GM03348 (cell line): ENCODE results near the gene TIAM2.
"Not testable (repeated sequence)": the region's sequence is repeated elsewhere in the genome, so short reads cannot be mapped to it uniquely, and the experiment has no call there.

Experiments
- DNase-seq: peaks from one replicate; pipeline ENCODE4 v3.0.0; 2012; ENCODE audit warnings: low spot score

Gene TIAM2

GRCh38 chr6:155170519-155170918 lies 175.4 kb downstream of the TIAM2 start:
- DNase-seq, result no peak

- peak; percentile 78 for DNase-seq
Measured at GRCh38 chr6:155171109-155171746, 176.1 kb downstream of the TIAM2 start.

GRCh38 chr6:155171747-155172449 lies 176.8 kb downstream of the TIAM2 start:
- DNase-seq, result no peak

GRCh38 chr6:155173488-155173887 lies 178.4 kb downstream of the TIAM2 start:
- DNase-seq, result no peak

- peak; percentile 85 for DNase-seq
Measured at GRCh38 chr6:155174576-155175211, 179.6 kb downstream of the TIAM2 start.

- DNase-seq, result peak; percentile 57
Measured at GRCh38 chr6:155177363-155177961, 182.3 kb downstream of the TIAM2 start.

- DNase-seq, result no peak
Measured at GRCh38 chr6:155181498-155181897, 186.4 kb downstream of the TIAM2 start.

GRCh38 chr6:155182103-155182502 lies 187.0 kb downstream of the TIAM2 start:
- DNase-seq, result no peak

- DNase-seq, result no peak
Measured at GRCh38 chr6:155183095-155183494, 188.0 kb downstream of the TIAM2 start.

- not testable (repeated sequence) for DNase-seq
Measured at GRCh38 chr6:155185041-155185440, 189.9 kb downstream of the TIAM2 start.

- peak; percentile 31 for DNase-seq
Measured at GRCh38 chr6:155185544-155185943, 190.4 kb downstream of the TIAM2 start.

- DNase-seq, result no peak
Measured at GRCh38 chr6:155186052-155186658, 191.0 kb downstream of the TIAM2 start.

- DNase-seq, result no peak
Measured at GRCh38 chr6:155187106-155187505, 192.0 kb downstream of the TIAM2 start.

GRCh38 chr6:155187994-155188706 lies 193.0 kb downstream of the TIAM2 start:
- DNase-seq, result peak; percentile 21

GRCh38 chr6:155188707-155189496 lies 193.8 kb downstream of the TIAM2 start:
- DNase-seq, result peak; percentile 81

GRCh38 chr6:155190677-155191076 lies 195.6 kb downstream of the TIAM2 start:
- no peak for DNase-seq

- DNase-seq, result no peak
Measured at GRCh38 chr6:155193526-155193925, 198.4 kb downstream of the TIAM2 start.

GRCh38 chr6:155194399-155194798 lies 199.3 kb downstream of the TIAM2 start:
- no peak for DNase-seq

GRCh38 chr6:155195903-155196302 lies 200.8 kb downstream of the TIAM2 start:
- DNase-seq, result no peak

- DNase-seq, result no peak
Measured at GRCh38 chr6:155196911-155197310, 201.8 kb downstream of the TIAM2 start.

- no peak for DNase-seq
Measured at GRCh38 chr6:155197932-155198331, 202.8 kb downstream of the TIAM2 start.
